Hepatocyte (in vitro differentiated cells): Measurements from ENCODE around the gene NEDD9. TPM values are rescaled to one million over a fixed set of nuclear protein-coding genes. Genes with fewer than 3 reads are reported as not detected.

Experiments used
- DNase-seq: peaks from one replicate; pipeline ENCODE4 v3.0.0-alpha.2; 2016; ENCODE audit warnings: low spot score
- H2AFZ ChIP-seq: fragments of 200-600 bp; sonication (generic); 2 replicates; pipeline ENCODE4 v1.6.0; 2016; ENCODE audit warnings: antibody characterized with exemption, mild to moderate bottlenecking
- H3K27ac ChIP-seq: fragments of 200-600 bp; sonication (generic); 2 replicates; pipeline ENCODE4 v1.5.1; 2016; ENCODE audit warnings: mild to moderate bottlenecking
- H3K27me3 ChIP-seq: fragments of 200-600 bp; sonication (generic); 2 replicates; pipeline ENCODE4 v1.6.1; 2016
- H3K36me3 ChIP-seq: fragments of 200-600 bp; sonication (generic); replicated peaks from 2 replicates; pipeline ENCODE4 v1.5.1; 2016; ENCODE audit warnings: low read depth; ENCODE audit not compliant: insufficient read depth
- H3K4me1 ChIP-seq: fragments of 200-600 bp; sonication (generic); 2 replicates; pipeline ENCODE4 v1.5.1; 2016; ENCODE audit warnings: mild to moderate bottlenecking, moderate library complexity; ENCODE audit not compliant: insufficient read depth
- H3K4me2 ChIP-seq: fragments of 200-600 bp; sonication (generic); 2 replicates; pipeline ENCODE4 v1.6.0; 2016
- H3K4me3 ChIP-seq: fragments of 200-600 bp; sonication (generic); 2 replicates; pipeline ENCODE4 v1.5.1; 2016; ENCODE audit warnings: mild to moderate bottlenecking
- H3K79me2 ChIP-seq: fragments of 200-600 bp; sonication (generic); 2 replicates; pipeline ENCODE4 v1.6.0; 2017; ENCODE audit warnings: mild to moderate bottlenecking
- H3K9me2 ChIP-seq: fragments of 200-600 bp; sonication (generic); replicated peaks from 2 replicates; pipeline ENCODE4 v1.6.0; 2017; ENCODE audit warnings: mild to moderate bottlenecking; ENCODE audit not compliant: insufficient read depth
- H3K9me3 ChIP-seq: fragments of 200-600 bp; sonication (generic); 2 replicates; pipeline ENCODE4 v1.5.1; 2016; ENCODE audit warnings: low read depth, mild to moderate bottlenecking
- H4K20me1 ChIP-seq: fragments of 200-600 bp; sonication (generic); 2 replicates; pipeline ENCODE4 v1.6.0; 2016; ENCODE audit warnings: mild to moderate bottlenecking; ENCODE audit not compliant: insufficient read depth, poor library complexity, severe bottlenecking
- CTCF ChIP-seq: fragments of 200-600 bp; sonication (generic); IDR thresholded peaks from 2 replicates; pipeline ENCODE4 v1.5.1; 2016; ENCODE audit warnings: antibody characterized with exemption, mild to moderate bottlenecking; ENCODE audit not compliant: poor library complexity
- EZH2 ChIP-seq: fragments of 200-600 bp; sonication (generic); IDR thresholded peaks from 2 replicates; pipeline ENCODE4 v1.6.1; 2016; ENCODE audit warnings: antibody characterized with exemption, mild to moderate bottlenecking, borderline replicate concordance
- EZH2phosphoT487 ChIP-seq: fragments of 200-600 bp; sonication (generic); IDR thresholded peaks from one replicate; pipeline ENCODE4 v1.6.1; 2018; ENCODE audit warnings: antibody characterized with exemption, mild to moderate bottlenecking, low read depth, moderate library complexity; ENCODE audit not compliant: unreplicated experiment, severe bottlenecking
- WGBS: methylation state at CpG from one replicate; pipeline ENCODE4 v1.1.6; 2016; ENCODE audit warnings: low lambda C conversion rate; ENCODE audit errors: missing lambda C conversion rate; 5-methylcytosine and 5-hydroxymethylcytosine counted together
- polyA plus RNA-seq: library from polyadenylated mRNA; unstranded; fragments of >200 nt; fragmentation: Nextera tagmentation; extraction: Ambion mirVana; gene quantifications from 2 replicates; pipeline ENCODE4 v1.2.1, GENCODE V29; 2016
- total RNA-seq: library from RNA; depleted of rRNA; stranded (reverse); fragments of >200 nt; gene quantifications from 2 replicates; pipeline ENCODE4 v1.2.3, GENCODE V29; 2014

The NEDD9 gene
- total and polyA plus RNA-seq, 2 experiments from 2014 or later = 55.1 to 59.3 TPM

GRCh38 chr6:11202513-11203305 lies 29.8 kb downstream of the NEDD9 start:
- H4K20me1 ChIP-seq = no peaks in the 10 kb centered on the region
- H3K4me3 ChIP-seq = no peak overlapping the region
- peaks cover 36% of the 10 kb centered on the region for H3K4me1 ChIP-seq
- peak overlapping the region; percentile 8 for H3K4me2 ChIP-seq
- H3K27me3 ChIP-seq = no peaks in the 10 kb centered on the region
- H3K9me2 ChIP-seq = no peaks in the 10 kb centered on the region
- H3K36me3 ChIP-seq = no peaks in the 10 kb centered on the region
- H3K9me3 ChIP-seq = no peaks in the 10 kb centered on the region
- DNase-seq = no peak
- TF ChIP-seq EZH2 = no peak
- no peak for TF ChIP-seq EZH2phosphoT487
- no peak for TF ChIP-seq CTCF
- 47% methylated on average over 9 of the region's 9 CpGs for WGBS
- peak overlapping the region; percentile 75 for H3K27ac ChIP-seq
- no peak overlapping the region for H2AFZ ChIP-seq
- H3K79me2 ChIP-seq = peaks cover 25% of the 10 kb centered on the region

- Histone ChIP-seq H3K9me2 (no peaks in the 10 kb centered on the region), H3K4me2 (no peak overlapping the region), H3K9me3 (no peaks in the 10 kb centered on the region), H3K27me3 (no peaks in the 10 kb centered on the region), H3K4me1 (peaks cover 39% of the 10 kb centered on the region), H2AFZ (no peak overlapping the region), H3K79me2 (peaks cover 25% of the 10 kb centered on the region), H3K27ac (peak overlapping the region; percentile 75), H4K20me1 (no peaks in the 10 kb centered on the region), H3K4me3 (no peak overlapping the region), H3K36me3 (no peaks in the 10 kb centered on the region)
- WGBS = 50% methylated on average over 4 of the region's 4 CpGs
- TF ChIP-seq CTCF = no peak
- no peak for TF ChIP-seq EZH2phosphoT487
- no peak for TF ChIP-seq EZH2
- DNase-seq = no peak
These were observed 30.5 kb downstream of the NEDD9 start for GRCh38 chr6:11201772-11202512.

- no peaks in the 10 kb centered on the region for H3K27me3 ChIP-seq
- H4K20me1 ChIP-seq = no peaks in the 10 kb centered on the region
- no peak overlapping the region for H3K4me2 ChIP-seq
- no peaks in the 10 kb centered on the region for H3K36me3 ChIP-seq
- no peaks in the 10 kb centered on the region for H3K9me2 ChIP-seq
- no peak for DNase-seq
- H2AFZ ChIP-seq = no peak overlapping the region
- 67% methylated on average over 3 of the region's 3 CpGs for WGBS
- no peaks in the 10 kb centered on the region for H3K9me3 ChIP-seq
- H3K27ac ChIP-seq = no peak overlapping the region
- H3K4me1 ChIP-seq = peaks cover 37% of the 10 kb centered on the region
- peaks cover 25% of the 10 kb centered on the region for H3K79me2 ChIP-seq
- H3K4me3 ChIP-seq = no peak overlapping the region
- TF ChIP-seq CTCF (no peak), EZH2 (no peak), EZH2phosphoT487 (no peak)
These were observed 31.5 kb downstream of the NEDD9 start for GRCh38 chr6:11201015-11201414.
